Activated CD8-positive, alpha-beta T cell treated with anti-CD3 and anti-CD28 coated beads for 36 hours (primary cell): ENCODE measurements around the gene PUS10. TPM values are rescaled to one million over a fixed set of nuclear protein-coding genes. Genes with fewer than 3 reads are reported as not detected.

ENCODE experiments used
- ATAC-seq: fragments of 200-7000 bp; cut with Tn5 transposase; one replicate; pipeline ENCODE4 v1.10.0; 2021; ENCODE audit warnings: mild to moderate bottlenecking, moderate library complexity
- CTCF ChIA-PET: fragments of 350-600 bp; sonication (Branson Sonifier 250); formaldehyde crosslinking; loops from one replicate; lab custom pipeline; 2021; ENCODE audit warnings: antibody characterized with exemption; lab: Charles Lee
- POLR2A ChIA-PET: fragments of 350-600 bp; sonication (Branson Sonifier 250); formaldehyde crosslinking; loops from one replicate; lab custom pipeline; 2021; ENCODE audit warnings: antibody characterized with exemption; lab: Charles Lee
- DNase-seq: peaks from one replicate; pipeline ENCODE4 v3.0.0-alpha.2; 2020
- H3K27ac Mint-ChIP-seq: one replicate; pipeline ENCODE4 v1.8.0; 2021; ENCODE audit warnings: mild to moderate bottlenecking, mixed read lengths
- H3K27me3 Mint-ChIP-seq: one replicate; pipeline ENCODE4 v1.8.0; 2021; ENCODE audit warnings: mixed read lengths
- H3K36me3 Mint-ChIP-seq: one replicate; pipeline ENCODE4 v1.8.0; 2021; ENCODE audit warnings: low read depth, mixed read lengths
- H3K4me1 Mint-ChIP-seq: one replicate; pipeline ENCODE4 v1.8.0; 2021; ENCODE audit warnings: low read depth, mixed read lengths
- H3K4me3 Mint-ChIP-seq: one replicate; pipeline ENCODE4 v1.8.0; 2021; ENCODE audit warnings: mild to moderate bottlenecking, moderate library complexity, mixed read lengths
- H3K9me3 Mint-ChIP-seq: one replicate; pipeline ENCODE4 v1.8.0; 2021; ENCODE audit warnings: mixed read lengths
- intact Hi-C: fragments of 100-400 bp; cut with micrococcal nuclease; formaldehyde crosslinking; loops from one replicate; pipeline ENCODE4 v1.10.0; 2022
- total RNA-seq, 2 experiments: library from RNA; stranded (reverse); gene quantifications; one replicate each; pipeline ENCODE4 v1.2.3, GENCODE V29; 2021
- TF ChIP-seq, protein P1 (sequence below): fragments of 200-600 bp; IDR thresholded peaks from one replicate; pipeline ENCODE4 v1.8.0; 2022; ENCODE audit warnings: antibody characterized with exemption, mild to moderate bottlenecking

Gene PUS10, protein sequence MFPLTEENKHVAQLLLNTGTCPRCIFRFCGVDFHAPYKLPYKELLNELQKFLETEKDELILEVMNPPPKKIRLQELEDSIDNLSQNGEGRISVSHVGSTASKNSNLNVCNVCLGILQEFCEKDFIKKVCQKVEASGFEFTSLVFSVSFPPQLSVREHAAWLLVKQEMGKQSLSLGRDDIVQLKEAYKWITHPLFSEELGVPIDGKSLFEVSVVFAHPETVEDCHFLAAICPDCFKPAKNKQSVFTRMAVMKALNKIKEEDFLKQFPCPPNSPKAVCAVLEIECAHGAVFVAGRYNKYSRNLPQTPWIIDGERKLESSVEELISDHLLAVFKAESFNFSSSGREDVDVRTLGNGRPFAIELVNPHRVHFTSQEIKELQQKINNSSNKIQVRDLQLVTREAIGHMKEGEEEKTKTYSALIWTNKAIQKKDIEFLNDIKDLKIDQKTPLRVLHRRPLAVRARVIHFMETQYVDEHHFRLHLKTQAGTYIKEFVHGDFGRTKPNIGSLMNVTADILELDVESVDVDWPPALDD
- 1 to 10 TPM; 7.9 to 8.7 TPM for total RNA-seq

DNA sequence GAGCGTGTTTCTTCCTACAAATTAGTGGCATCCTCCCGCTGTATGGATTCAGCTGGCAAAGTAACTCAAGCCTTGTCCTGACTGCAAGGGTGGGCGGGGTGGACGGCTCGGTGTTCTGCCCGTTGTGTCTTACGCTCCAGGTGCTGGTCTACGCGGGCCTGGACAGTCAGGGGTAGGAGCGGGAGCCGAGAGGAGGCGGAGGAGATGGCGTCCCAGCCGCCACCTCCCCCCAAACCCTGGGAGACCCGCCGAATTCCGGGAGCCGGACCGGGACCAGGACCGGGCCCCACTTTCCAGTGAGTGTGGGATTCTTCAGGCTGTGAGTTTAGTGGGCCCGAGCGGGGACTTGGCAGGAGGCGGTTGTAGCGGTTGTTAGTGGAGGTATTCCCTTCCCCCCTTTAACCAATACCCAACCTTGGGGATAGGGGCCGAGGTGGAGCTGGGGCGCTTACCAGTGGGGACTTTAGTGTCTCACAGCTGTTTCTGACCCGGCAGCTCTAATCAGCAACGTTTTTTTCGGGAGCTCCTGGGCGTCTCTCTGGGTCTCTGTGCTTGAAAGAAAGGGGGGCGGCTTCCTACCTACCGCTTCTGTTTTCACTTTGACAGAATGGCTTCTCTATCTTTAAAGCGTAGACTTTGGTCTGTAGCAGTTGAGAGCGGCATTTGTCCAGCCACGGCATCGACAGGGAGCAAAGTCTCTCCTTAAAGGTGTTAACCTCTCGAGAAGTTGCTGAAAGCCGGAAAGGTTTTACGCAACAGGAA, at the start of gene PUS10, which contains the start of gene PEX13:
Gene PUS10, minus strand, starts transcription at position 700 of the 762 bp plus-strand sequence. CDS start 6,365 bp downstream, outside the sequence.
Gene PEX13, plus strand, starts transcription at position 165 of the 762 bp plus-strand sequence. Its CDS starts 40 bp downstream, at position 205.
- intact Hi-C loops = no loop called here
- peak; percentile 79 for DNase-seq
- ChIA-PET CTCF (interaction anchor here (0.9 to 1.4 kb wide), 2 partner anchors 11 to 19 kb away, joined by 5 read pairs; no protein-coding TSS in a partner anchor), POLR2A (interaction anchor here (1.2 to 2.1 kb wide), 7 partner anchors 10 to 211 kb away, joined by 3 to 10 read pairs (median 4); partner anchors contain the start of genes REL and SANBR)
- H3K9me3 Mint-ChIP-seq = peaks cover 3% of the 10 kb centered on the region
- ATAC-seq = peak; percentile 83
- H3K27ac Mint-ChIP-seq = peak within 1 kb of the TSS; percentile 98
- peaks cover 19% of the 10 kb centered on the region for H3K36me3 Mint-ChIP-seq
- peak within 1 kb of the TSS; percentile 97 for H3K4me3 Mint-ChIP-seq
- TF ChIP-seq, protein P1, sequence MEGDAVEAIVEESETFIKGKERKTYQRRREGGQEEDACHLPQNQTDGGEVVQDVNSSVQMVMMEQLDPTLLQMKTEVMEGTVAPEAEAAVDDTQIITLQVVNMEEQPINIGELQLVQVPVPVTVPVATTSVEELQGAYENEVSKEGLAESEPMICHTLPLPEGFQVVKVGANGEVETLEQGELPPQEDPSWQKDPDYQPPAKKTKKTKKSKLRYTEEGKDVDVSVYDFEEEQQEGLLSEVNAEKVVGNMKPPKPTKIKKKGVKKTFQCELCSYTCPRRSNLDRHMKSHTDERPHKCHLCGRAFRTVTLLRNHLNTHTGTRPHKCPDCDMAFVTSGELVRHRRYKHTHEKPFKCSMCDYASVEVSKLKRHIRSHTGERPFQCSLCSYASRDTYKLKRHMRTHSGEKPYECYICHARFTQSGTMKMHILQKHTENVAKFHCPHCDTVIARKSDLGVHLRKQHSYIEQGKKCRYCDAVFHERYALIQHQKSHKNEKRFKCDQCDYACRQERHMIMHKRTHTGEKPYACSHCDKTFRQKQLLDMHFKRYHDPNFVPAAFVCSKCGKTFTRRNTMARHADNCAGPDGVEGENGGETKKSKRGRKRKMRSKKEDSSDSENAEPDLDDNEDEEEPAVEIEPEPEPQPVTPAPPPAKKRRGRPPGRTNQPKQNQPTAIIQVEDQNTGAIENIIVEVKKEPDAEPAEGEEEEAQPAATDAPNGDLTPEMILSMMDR = no peak
- peaks cover 39% of the 10 kb centered on the region for H3K4me1 Mint-ChIP-seq
- no peaks in the 10 kb centered on the region for H3K27me3 Mint-ChIP-seq

DNA sequence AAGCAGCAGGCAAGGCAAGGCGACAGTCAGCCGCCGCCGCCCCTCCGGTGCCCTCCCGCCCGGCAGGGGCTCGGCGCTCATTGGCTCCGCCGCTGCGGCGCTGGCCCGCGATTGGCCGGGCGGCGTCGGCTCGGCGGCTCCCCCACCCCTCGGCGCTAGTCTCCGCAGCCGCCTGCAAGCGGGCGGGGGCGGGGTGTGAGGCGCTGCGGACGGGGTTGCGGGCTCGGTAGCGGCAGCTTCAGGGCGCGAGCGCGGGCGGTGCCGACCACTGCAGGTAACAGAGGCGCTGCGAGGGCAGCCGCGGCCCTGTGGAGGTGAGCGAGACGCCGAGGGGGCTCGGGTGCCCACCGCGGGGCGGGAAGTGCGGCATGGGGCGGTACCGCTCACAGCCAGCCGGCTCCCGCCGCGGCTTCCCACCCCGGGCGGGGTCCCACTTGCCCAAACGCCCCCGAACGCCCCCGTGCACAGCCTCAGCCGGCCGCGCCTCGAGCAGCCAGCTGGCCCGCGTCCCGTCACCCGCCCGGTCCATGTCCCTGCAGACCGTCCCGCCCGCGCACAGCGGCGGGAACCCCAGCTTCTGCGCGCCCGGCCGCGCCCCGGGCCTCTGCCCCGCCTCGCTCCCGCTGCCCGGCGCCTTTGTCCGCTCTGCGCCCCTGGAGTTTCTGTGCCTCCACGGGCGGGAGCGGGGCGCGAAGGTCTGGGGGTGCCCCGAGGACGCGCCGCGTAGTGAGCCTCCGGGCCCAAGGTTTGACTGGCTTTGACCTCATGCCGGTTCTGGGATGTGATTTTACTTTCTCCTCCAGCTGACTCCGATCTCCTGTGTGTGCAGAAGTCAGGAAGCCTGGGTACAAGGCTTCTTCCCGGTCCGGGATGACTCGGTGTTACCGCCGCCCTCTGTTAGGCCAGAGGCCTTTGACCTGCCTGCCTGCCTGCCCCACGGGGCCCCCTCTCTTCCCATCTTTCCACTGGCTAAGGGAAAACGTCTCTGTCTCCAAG, 48.0 kb upstream of the PUS10 start, which contains the start of gene SANBR:
Gene SANBR, plus strand, starts transcription at position 158 of the 996 bp plus-strand sequence. CDS start 4,480 bp downstream, outside the sequence.
- ATAC-seq = peak; percentile 99
- Mint-ChIP-seq H3K27me3 (no peaks in the 10 kb centered on the region), H3K4me3 (peak within 1 kb of the TSS; percentile 85), H3K27ac (peak within 1 kb of the TSS; percentile 55), H3K9me3 (no peaks in the 10 kb centered on the region), H3K36me3 (no peaks in the 10 kb centered on the region), H3K4me1 (peaks cover 7% of the 10 kb centered on the region)
- DNase-seq = peak; percentile 81
- POLR2A ChIA-PET = interaction anchor here (0.8 to 1.4 kb wide), 4 partner anchors 48 to 260 kb away, joined by 3 to 4 read pairs (median 4); partner anchors contain the start of genes PEX13 and PUS10
- TF ChIP-seq, protein P1 = no peak
- intact Hi-C loops = no loop called here
- CTCF ChIA-PET = interaction anchor here (0.6 to 1.4 kb wide), 3 partner anchors 10 to 110 kb away, joined by 3 to 4 read pairs (median 4); no protein-coding TSS in a partner anchor

DNA sequence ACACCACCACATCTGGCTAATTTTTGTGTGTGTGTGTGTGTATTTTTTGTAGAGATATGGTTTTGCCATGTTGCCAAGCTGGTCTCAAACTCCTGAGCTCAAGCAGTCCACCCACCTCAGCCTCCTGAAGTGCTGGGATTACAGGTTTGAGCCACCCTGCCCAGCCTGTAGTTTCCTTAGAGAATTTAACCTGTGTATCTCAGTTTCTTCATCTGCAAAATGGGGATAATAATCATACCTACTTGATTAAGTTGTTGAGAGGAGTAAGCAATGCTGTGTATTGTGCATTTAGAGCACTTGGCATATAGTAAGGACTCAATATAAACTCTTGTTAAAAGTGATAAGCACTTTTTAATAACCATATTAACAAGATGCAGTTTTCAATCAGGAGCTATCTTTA, 41.3 kb upstream of the PUS10 start:
- CTCF ChIA-PET = no interaction called here
- POLR2A ChIA-PET = interaction anchor here (1.8 kb wide), 1 partner anchor 10 kb away, joined by 4 read pairs; no protein-coding TSS in a partner anchor

DNA sequence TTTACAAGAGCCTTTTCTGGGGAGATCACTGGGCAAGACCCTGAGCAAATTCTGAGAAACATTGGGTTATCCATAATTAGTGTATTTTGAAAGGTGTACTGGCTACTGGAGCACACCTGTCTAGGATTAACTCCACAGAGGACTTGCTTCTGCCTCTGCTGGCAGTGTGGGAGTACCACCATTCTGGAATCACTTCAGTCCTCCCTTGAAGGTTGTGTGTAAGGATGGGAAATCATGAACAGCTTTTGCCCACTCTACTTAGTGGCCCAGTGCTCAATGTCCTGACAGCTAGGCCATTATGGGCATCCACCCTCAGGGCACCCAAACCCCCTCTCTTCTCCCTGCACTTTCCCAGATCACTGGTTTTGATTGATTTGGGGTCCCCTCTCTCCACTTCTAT, 39.5 kb upstream of the PUS10 start:
- DNase-seq = no peak
- Mint-ChIP-seq H3K4me3 (no peak overlapping the region), H3K36me3 (peaks cover 6% of the 10 kb centered on the region), H3K9me3 (no peaks in the 10 kb centered on the region), H3K27ac (no peak overlapping the region), H3K4me1 (no peaks in the 10 kb centered on the region), H3K27me3 (no peaks in the 10 kb centered on the region)
- ChIA-PET POLR2A (no interaction called here), CTCF (no interaction called here)
- intact Hi-C loops = no loop called here
- ATAC-seq = no peak
- TF ChIP-seq, protein P1 = no peak

More for the DNA sequence above, 41.3 kb upstream of the PUS10 start:
- no peak overlapping the region for H3K4me3 Mint-ChIP-seq
- DNase-seq (no peak), ATAC-seq (no peak)
- TF ChIP-seq, protein P1 = no peak
- no peak overlapping the region for H3K27ac Mint-ChIP-seq
- no peaks in the 10 kb centered on the region for H3K9me3 Mint-ChIP-seq
- no peaks in the 10 kb centered on the region for H3K27me3 Mint-ChIP-seq
- no peaks in the 10 kb centered on the region for H3K4me1 Mint-ChIP-seq
- H3K36me3 Mint-ChIP-seq = peaks cover 6% of the 10 kb centered on the region
- intact Hi-C loops = no loop called here
